ENCODE data around the gene MARVELD2.
"Not testable (repeated sequence)": the region's sequence is repeated elsewhere in the genome, so short reads cannot be mapped to it uniquely, and the experiment has no call there.

Gene MARVELD2

DNA sequence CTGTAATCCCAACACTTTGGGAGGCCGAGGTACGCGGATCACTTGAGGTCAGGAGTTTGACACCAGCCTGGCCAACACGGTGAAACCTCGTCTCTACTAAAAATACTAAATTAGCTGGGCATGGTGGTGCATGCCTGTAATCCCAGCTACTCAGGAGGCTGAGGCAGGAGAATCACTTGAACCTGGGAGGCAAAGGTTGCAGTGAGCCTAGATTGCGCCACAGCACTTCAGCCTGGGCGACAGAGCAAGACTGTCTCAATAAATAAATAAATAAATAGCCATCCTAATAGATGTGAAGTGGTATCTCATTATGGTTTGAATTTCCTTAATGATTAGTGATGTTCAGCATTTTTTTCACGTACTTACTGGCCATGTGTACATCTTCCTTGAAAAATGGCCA lies 35.6 kb downstream of the MARVELD2 start:
- DNase-seq: not testable (repeated sequence)

DNA sequence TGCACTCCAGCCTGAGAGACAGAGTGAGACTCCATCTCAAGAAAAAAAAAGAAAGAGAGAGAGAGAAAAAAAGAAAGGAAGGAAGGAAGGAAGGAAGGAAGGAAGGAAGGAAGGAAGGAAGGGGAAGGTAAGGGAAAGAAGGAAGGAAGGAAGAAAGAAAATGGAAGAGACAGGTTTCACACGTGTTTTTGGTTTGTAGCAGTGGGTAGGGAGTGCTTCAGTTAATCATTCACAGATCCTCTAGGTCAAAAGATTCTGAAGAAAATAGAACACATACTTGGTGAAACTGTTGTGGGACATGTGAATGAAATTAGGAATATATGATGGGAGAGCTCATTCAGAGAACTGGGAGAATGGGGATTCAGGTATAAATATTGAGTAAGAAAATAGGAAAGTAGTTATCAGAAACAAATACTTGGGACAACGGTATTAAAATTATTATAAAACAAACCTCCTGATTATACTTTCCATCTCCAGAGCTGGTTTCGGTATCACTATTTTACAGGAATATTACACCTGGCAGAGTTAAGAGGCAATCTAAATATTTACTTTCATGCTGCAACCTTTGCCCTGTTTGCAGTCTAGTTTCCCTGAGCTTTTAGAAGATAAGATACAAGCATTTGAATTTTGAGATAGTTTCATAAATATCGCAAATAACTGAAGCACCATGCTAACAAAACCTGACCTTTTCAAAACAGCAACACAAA lies 37.2 kb downstream of the MARVELD2 start:
- DNase-seq: no peak

DNA sequence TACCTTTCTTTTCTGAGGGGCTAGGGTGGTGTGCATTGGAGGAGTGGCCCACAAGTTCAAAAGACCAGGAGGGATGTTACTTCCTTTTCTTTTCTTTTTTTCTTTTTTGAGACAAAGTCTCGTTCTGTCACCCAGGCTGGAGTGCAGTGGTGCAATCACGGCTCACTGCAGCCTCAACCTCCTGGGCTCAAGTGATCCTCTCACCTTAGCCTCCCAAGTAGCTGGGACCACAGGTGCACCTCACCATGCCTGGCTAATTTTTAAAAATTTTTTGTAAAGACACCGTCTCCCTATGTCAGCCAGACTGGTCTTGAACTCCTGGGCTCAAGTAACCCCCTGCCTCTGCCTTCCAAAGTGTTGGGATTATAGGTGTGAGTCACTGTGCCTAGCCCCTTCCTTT lies 38.6 kb downstream of the MARVELD2 start:
- DNase-seq: not testable (repeated sequence)

DNA sequence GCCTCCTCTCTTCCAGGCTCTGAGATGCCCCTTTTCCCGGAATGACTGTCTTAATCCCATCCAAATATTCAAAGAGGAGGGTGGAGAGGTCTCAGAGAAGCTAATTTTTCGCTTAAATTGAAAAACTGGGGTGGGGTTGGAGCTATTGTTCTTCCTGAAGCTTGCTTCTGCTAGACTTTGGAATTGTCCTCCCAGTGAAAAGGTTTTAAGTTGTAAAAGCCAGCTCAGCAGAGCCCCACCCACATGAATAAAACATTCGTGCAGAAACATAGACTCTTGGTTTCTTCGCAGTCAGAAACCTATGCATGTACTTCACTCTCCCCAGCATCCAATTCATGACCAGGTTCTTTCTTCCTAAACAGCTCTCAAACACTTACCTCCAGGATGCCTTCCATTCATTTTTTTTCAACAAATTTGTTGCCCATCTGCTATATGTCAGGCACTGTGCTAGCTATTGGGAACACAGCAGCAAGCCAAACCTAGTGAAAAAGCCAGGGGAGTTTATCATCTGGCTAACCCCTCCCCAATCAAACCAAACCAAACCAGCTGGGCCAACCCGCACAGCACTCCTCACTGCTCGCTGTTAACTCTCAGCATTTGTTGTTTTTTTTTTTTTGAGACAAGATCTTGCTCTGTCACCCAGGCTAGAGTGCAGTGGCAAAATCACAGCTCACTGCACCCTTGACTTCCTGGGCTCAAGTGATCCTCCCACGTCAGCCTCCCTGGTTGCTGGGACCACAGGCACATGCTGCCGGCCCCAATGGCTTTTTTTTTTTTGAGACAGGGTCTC lies 39.7 kb downstream of the MARVELD2 start:
- DNase-seq: no peak

DNA sequence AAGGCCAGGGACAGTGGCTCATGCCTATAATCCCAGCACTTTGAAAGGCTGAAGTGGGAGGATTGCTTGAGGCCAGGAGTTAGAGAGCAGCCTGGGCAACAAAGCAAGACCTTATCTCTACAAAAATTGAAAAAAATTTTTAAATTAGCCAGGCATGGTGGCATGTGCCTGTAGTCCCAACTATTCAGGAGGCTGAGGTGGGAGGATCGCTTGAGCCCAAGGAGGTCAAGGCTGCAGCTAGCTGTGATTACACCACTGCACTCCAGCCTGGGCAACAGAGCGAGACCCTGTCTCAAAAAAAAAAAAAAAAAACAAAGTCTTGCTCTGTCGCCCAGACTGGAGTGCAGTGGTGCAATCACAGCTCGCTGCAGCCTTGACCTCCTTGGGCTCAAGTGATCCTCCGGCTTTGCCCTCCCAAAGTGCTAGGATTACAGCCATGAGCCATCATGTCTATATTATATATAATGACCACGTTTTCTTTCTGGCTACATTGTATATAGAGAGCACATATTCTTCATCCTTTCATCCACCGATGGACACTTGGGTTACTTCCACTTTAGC lies 40.6 kb downstream of the MARVELD2 start:
- not testable (repeated sequence) for DNase-seq

DNA sequence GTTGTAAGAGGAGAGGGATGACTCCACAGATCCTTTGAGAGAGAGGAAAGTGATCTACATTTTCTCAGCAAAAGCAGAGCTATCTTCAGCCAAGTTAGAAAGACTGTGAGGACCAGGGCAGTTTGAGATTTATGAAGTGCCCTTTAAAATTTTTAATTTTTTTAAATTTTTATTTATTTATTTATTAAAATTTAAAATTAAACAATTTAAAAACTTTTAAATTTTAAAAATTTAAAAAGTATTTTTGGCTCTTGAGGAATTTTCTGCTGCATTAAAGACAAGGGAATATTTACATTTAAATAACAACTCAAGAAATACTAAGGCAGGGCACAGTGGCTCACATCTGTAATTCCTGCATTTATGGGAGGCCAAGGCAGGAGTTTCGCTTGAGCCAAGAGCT lies 47.3 kb downstream of the MARVELD2 start:
- no peak for DNase-seq

DNA sequence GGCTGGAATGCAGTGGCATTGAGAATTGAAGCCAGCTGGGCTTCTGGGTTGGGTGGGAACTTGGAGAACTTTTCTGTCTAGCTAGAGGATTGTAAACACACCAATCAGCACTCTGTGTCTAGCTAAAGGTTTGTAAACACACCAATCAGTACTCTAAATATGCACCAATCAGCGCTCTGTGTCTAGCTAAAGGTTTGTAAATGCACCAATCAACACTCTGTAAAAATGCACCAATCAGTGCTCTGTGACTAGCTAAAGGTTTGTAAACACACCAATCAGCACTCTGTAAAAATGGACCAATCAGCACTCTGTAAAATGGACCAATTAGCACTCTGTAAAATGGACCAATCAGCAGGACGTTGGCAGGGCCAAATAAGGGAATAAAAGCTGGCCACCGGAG lies 51.5 kb downstream of the MARVELD2 start:
- DNase-seq: not testable (repeated sequence)

DNA sequence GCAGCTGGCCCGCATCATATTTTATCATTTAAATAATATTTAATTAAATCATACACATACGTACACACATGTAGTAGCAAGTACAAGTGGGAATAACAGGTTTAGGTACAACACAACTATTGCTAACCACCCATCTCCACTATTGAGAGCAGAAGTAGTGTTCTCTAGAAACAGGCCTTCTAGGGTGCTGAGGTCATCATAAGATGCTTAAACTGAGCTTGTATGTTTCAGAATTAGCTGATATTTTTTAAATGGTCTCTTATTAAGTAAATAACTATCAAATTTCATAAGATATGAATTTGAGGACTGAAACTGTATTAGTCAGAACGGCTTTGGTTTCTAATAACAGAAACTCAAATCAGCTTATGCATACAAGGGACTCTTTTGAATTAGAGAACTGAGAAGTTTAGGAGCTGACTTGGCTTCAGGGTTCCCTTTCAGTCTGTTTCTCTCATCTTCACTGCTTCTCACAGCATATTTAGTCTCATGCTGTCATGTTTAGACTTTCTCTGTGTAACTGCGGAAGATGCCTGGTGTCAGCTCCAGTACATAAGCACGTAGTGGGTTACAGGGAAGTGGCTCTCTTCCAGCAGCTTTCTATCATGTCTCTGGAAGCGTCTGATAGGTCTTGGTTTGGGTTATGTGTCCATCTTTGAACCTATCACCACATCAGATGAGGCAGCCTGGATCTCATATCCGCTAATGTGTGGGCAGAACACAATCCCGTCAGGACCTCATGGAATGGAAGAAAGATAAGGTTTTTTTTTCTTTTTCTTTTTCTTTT lies 52.7 kb downstream of the MARVELD2 start:
- no peak for DNase-seq

DNA sequence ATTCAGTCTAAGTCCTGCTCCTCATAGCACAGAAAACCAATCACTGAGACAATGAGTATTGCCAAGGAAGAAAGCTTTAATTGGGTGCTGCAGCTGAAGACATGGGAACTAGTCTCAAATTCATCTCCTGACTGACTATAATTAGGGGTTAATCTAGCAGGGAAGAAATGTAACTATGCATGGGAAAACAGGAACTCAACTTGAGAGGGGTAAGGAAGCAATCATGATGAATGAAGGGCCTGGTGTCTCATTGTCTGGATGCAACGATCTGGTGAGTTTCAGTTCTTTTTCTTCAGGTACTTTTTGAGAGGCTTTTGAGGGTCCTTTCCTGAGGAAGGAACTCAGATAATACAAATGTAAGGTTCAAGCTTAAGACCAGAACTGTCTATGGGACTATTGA lies 53.7 kb downstream of the MARVELD2 start:
- no peak for DNase-seq

DNA sequence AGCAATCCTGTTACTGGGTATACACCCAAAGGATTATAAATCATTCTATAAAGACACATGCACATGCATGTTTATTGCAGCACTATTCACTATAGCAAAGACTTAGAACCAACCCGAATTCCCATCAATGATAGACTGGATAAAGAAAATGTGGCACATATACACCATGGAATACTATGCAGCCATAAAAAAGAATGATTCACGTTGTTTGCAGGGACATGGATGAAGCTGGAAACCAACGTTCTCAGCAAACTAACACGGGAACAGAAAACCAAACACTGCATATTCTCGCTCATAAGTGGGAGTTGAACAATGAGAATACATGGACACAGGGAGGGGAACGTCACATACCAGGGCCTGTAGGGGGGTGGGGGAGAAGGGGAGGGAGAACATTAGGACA lies 56.6 kb downstream of the MARVELD2 start:
- DNase-seq: not testable (repeated sequence)

DNA sequence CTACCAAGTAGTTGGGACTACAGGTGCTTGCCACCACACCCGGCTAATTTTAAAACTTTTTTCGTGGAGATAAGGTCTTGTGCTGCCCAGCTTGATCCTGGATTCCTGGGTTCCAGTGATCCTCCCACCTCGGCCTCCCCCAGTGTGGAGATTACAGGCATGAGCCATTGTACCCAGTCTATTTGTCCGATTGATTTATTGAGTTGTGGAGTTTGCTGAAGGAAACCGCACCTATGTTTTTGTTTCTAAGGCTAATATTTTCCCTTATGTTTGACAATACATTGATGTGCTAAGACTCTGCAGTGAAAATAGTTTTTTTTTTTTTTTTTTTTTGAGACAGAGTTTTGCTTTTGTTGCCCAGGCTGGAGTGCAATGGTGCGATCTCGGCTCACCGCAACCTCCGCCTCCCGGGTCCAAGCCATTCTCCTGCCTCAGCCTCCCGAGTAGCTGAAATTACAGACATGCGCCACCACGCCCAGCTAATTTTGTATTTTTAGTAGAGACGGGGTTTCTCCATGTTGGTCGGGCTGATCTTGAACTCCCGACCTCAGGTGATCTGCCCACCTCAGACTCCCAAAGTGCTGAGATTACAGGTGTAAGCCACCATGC lies 57.7 kb downstream of the MARVELD2 start:
- not testable (repeated sequence) for DNase-seq

DNA sequence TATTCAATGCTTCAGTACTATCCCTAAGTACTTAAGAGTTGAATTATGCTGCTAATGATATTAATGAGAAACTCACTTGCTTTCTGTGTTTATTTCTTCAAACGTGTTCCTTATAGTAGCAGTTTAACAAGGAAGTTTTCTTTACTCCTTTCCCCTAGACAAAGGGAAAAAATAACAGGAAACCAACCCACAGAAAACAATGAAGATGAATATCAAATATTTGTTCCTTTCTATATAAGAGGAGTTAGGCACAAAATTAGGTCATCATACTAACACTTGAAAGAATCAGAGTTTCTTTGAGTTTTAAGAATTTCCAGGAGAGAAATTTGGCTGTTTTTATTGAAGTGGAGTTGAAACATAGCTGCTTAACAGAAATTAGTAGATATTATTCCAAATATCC lies 62.3 kb downstream of the MARVELD2 start:
- no peak for DNase-seq

DNA sequence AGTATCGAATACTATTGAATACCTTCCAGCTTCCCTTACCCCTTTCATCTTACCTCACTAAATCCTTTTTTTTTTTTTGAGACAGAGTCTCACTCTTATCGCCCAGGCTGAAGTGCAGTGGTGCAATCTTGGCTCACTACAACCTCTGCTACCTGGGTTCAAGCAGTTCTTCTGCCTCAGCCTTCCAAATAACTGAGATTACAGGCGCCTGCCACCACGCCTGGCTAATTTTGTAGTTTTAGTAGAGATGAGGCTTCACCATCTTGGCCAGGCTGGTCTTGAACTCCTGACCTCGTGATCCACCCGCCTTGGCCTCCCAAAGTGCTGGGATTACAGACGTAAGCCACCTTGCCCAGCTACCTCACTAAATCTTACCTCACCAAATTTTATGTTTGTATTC lies 63.4 kb downstream of the MARVELD2 start:
- not testable (repeated sequence) for DNase-seq

DNA sequence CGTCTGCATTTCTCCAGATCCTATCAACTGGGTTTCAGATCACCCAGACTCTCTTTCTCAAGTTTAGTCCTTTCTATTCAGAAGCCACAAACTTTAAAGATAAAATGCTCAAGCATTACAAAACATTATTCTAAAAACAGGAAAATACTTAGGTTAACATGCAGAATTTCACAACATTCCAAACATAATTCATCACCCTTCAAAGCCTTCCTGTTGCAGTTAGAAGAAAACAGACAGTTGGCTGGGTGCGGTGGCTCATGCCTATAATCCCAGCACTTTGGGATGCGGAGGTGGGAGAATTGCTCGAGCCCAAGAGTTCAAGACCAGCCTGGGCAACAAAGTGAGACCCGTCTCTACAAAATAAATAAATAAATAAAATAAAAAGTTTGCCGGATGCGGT lies 70.0 kb downstream of the MARVELD2 start:
- no peak for DNase-seq

DNA sequence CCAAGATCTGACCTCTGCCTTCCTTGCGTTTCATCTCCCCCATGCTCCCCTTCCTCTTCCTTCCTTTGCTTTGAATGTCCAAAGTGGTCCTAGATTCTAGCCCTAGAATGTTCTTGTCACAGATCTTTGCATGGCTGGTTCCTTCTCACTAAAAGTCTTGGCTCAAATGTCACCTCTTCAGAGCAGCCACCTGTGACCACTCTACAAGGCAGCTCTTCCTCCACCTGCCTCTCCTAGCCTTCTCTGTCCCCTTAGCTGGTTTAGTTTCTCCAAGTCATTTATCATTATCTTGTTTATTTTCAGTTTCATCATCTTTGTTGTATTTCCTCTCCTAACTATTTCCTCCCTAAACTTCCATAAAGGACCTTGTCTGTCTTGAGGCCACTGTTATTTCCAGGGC lies 70.6 kb downstream of the MARVELD2 start:
- DNase-seq: no peak

DNA sequence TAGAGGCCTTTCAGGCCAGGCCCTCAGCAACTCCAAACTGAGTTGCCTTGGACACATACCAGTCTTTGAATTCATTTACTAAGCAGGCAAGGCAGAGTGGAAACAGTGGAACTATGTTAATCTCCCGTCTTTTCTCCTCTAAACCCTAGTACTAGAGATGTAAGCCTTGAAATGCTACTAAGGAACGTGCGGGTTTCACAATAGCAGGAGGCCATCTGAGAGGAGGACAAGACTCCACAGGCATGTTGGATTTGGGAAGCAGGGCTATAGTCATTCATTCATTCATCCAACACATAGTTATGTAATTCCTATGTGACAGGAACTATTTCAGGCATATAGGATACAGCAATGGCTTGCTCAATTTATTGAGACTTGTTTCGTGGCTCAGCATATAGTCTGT lies 74.3 kb downstream of the MARVELD2 start:
- DNase-seq: no peak

DNA sequence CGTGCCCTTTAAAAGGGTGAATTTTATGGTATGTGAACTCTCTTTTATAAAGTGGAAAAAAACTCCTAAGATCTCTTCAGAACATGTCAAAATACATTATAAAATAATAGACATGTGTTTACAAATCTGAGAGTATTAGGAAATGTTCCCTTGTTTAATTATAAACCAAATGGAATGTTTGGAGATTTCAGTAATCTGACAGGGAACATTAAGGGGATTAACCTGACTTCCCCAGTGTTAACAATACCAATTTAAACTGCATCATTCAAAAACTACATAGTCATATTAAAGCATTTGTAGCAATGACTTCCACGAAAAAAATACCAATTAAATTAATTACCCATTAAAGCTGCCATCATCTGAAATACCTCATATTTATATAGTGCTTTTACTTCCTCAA lies 76.1 kb downstream of the MARVELD2 start:
- no peak for DNase-seq

DNA sequence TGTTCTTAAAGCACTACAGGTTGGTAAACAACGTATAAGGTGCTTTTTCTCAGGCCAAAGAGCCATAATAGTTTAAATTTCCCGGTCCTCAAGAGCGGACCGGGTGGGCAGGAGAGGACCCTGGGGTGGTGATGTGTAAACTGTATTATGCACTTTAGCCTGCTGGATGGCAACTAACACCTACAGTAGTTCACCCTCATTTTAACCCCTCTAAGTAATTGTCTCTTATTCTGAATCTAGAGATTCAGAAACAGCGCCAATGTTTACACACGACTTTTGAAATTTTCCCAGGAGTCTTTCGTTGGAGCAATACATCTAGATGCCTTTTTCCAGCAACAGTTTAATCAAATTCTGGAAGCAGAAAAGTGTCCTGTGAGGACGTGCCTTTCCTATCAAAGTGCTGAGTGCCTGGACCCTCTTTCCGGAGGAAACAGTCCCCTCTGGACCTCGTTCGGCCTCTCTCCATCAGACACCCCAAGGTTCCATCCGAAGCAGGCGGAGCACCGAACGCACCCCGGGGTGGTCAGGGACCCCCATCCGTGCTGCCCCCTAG lies 77.0 kb downstream of the MARVELD2 start:
- DNase-seq: no peak

DNA sequence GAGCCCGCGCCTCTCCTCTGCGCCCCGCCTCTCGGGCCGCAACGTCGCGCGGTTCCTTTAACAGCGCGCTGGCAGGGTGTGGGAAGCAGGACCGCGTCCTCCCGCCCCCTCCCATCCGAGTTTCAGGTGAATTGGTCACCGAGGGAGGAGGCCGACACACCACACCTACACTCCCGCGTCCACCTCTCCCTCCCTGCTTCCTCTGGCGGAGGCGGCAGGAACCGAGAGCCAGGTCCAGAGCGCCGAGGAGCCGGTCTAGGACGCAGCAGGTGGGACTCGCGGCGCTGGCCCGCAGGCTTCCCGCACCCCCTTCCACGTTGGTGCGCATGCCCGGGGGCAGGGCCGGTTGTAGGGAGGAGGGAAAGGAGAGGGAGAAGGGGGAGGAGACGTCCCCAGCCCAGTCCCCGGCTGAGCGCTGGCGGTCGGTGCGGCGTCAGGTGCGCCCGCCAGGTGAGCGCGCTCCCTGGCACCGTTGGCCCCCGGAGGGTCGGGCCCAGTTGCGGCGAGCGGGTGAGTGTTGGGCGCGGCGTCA lies 77.5 kb downstream of the MARVELD2 start, which contains the start of gene OCLN:
Gene OCLN (plus strand): TSS at position 400 of the 532 bp plus-strand sequence. CDS start 11,455 bp downstream, outside the sequence.
- peak; percentile 71 for DNase-seq

DNA sequence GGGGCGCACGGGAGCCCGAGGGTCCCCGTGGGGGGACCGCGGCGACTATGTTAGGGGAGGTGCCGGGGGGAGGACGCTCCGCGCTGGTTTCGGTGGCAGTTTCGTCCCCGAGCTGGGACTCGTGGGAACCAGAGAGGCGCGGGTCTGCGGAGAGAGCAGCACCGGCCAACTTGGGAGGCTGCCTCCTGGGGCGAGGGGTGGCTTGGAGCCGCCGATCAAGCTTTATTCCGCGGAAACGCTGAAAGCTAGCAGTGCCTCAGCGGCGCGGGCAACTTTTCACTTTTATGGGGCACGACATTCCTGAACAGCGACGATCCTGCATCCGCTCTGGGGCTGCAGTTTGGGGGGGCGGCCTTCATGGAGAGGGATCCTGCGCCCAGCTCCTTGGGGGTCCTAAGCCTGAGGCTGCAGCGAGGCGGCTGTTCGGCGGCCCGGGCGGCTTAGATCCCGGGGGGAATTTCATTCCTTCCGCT lies 78.0 kb downstream of the MARVELD2 start:
- no peak for DNase-seq

DNA sequence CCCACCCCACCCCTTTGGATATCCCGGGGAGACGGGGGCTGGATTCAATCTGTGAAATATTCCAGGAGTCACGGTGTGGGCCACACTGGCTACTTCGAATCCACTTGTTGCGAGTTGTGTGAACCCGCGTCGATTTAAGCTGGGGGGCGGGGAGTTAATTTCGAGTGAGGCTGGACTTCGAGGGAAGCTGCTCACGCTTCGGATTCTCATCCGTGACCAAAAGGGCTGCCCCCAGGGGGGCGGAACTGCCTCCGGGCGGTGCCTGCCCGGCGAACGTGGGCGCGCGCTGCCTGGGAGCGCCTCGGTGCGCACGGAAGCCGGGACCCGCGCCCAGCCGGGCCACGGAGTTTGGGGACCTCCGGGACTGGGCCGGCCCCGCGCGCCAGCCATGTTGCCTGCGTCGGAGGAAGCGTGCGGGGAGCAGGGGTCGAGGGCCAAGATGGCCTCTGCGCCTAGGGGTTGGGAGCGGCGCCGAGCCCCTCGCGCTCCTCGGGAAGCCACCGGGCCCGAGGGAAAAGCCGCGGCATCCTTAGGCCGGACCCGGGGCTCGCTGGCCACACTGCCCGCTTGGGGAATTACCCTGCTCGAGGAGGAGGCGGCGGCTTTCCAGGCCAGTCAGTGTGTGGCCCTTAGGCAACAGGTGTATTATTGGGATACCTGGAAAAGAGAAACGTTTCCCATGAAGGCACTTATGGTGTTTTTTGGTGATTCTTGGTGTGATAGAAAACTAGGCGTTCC lies 78.6 kb downstream of the MARVELD2 start:
- DNase-seq: no peak

All from NCI-H748 treated with DMSO at 0.1 percent for 48 hours (cell line).